Endodermal cell (in vitro differentiated cells): ENCODE data around the gene COL18A1. TPM values are rescaled to one million over a fixed set of nuclear protein-coding genes. Genes with fewer than 3 reads are reported as not detected.
A peak's percentile ranks its signal among the peaks of the same experiment; 100 is the strongest.

Source experiments
- DNase-seq: peaks from one replicate; pipeline ENCODE4 v3.0.0-alpha.2; 2017
- H3K27ac ChIP-seq: 2 replicates; pipeline ENCODE4 v1.5.1; 2013; ENCODE audit warnings: mild to moderate bottlenecking, low read depth, low read length, moderate library complexity
- H3K27me3 ChIP-seq: 2 replicates; pipeline ENCODE4 v1.6.1; 2013; ENCODE audit warnings: mild to moderate bottlenecking, low read length, moderate library complexity; ENCODE audit not compliant: insufficient read depth, control insufficient read depth, poor library complexity, severe bottlenecking
- H3K36me3 ChIP-seq: 2 replicates; pipeline ENCODE4 v1.7.0; 2013; ENCODE audit warnings: mild to moderate bottlenecking, low read length, moderate library complexity; ENCODE audit not compliant: control insufficient read depth, insufficient read depth
- H3K4me1 ChIP-seq: one replicate; pipeline ENCODE4 v1.7.0; 2013; ENCODE audit warnings: low read length; ENCODE audit not compliant: control insufficient read depth, insufficient read depth
- H3K4me3 ChIP-seq: 2 replicates; pipeline ENCODE4 v1.5.1; 2013; ENCODE audit warnings: mild to moderate bottlenecking, low read length, moderate library complexity
- H3K9ac ChIP-seq: 2 replicates; pipeline ENCODE4 v1.6.1; 2013; ENCODE audit warnings: mild to moderate bottlenecking, low read length, moderate library complexity; ENCODE audit not compliant: poor library complexity, severe bottlenecking; ENCODE audit errors: extremely low read depth
- H3K9me3 ChIP-seq: 2 replicates; pipeline ENCODE4 v1.6.1; 2013; ENCODE audit warnings: mild to moderate bottlenecking, low read length, moderate library complexity; ENCODE audit not compliant: control insufficient read depth
- H3K27ac Mint-ChIP-seq: 2 replicates; pipeline ENCODE4 v1.8.0; 2020; ENCODE audit warnings: mixed read lengths
- H3K27me3 Mint-ChIP-seq: 2 replicates; pipeline ENCODE4 v1.8.0; 2021; ENCODE audit warnings: mild to moderate bottlenecking, mixed read lengths; ENCODE audit not compliant: insufficient read depth
- H3K36me3 Mint-ChIP-seq: 2 replicates; pipeline ENCODE4 v1.8.0; 2020; ENCODE audit warnings: low read depth, mixed read lengths
- H3K4me1 Mint-ChIP-seq: 2 replicates; pipeline ENCODE4 v1.8.0; 2020; ENCODE audit warnings: mixed read lengths
- H3K4me3 Mint-ChIP-seq: 2 replicates; pipeline ENCODE4 v1.8.0; 2020; ENCODE audit warnings: mild to moderate bottlenecking, moderate library complexity, mixed read lengths
- H3K9me3 Mint-ChIP-seq: 2 replicates; pipeline ENCODE4 v1.8.0; 2020; ENCODE audit warnings: mild to moderate bottlenecking, mixed read lengths
- WGBS, 2 experiments: methylation state at CpG; one replicate each; pipeline versions ENCODE4 v1.1.5 to v1.1.7; 2013; ENCODE audit warnings: missing lambda C conversion rate in 2 of 2, mixed read lengths in 1 of 2; ENCODE audit not compliant: insufficient coverage in 1 of 2, insufficient read length in 1 of 2; 5-methylcytosine and 5-hydroxymethylcytosine counted together
- total RNA-seq, 2 donors: library from RNA; stranded (reverse); fragmentation: NEBNext Ultra II Directional in 1 of 2; extraction: Animal tissue kit (Norgen Biotek cat#: 25700) in 1 of 2; gene quantifications; 2 replicates in 1 of 2; 3 replicates in 1 of 2; pipeline ENCODE4 v1.2.1, GENCODE V29; 2021
- TF ChIP-seq, protein P1 (sequence below): fragments of 200-600 bp; sonication (generic); conservative IDR thresholded peaks from 2 replicates; pipeline ENCODE4 v1.5.0; 2021; ENCODE audit warnings: antibody characterized with exemption, mild to moderate bottlenecking

The COL18A1 gene
- total RNA-seq, 2 donors from 2014 or later: 332 to 398 TPM

DNA sequence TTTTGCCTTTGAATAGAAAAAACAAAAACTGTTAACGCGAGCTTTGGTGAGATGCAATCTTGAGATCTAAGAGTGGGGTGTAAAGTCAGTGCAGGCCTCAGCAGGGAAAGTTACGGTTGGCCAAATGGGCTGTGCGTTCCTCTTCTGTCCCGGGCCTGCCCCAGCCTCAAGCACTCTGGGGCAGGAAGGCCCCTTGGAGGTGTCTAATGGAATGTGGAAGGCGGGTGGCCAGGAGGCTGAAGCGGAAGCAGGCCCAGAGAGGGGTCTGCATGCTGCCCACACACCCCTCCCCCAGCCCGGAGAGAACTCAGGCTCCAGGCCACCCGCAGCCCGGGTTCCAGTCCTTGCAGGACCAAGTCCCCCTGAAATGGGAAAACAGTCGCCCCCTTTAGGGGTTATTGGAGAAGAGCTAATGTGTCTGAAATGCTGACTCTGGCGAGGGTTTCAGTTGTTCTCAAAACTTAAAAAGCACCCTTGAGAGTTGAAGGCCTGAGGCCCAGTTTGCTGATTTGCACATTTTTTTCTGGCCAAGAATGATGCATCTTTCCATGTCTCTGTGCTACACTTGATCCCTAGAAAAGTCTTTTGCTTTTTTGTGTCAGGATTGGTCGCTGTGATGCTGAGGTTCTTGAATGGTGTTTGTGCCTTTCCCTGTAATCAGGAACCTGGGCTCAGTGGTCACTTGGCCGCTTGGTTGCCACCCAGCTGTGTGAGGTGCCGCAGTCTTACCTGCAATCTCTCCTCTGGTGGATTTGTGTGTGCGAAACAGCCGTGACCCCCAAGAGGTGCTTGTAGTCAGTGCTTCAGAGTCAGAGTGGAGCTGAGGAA is 2.0 kb downstream of the COL18A1 start:
- Mint-ChIP-seq H3K27ac (peak overlapping the region; percentile 94), H3K36me3 (peaks cover 23% of the 10 kb centered on the region), H3K9me3 (peaks cover under 1% of the 10 kb centered on the region), H3K27me3 (peaks cover 18% of the 10 kb centered on the region), H3K4me3 (peak overlapping the region; percentile 72), H3K4me1 (peaks cover 51% of the 10 kb centered on the region)
- H3K9me3 ChIP-seq: no peaks in the 10 kb centered on the region
- peak overlapping the region; percentile 95 for H3K4me3 ChIP-seq
- peak; percentile 91 for DNase-seq
- 29 to 43% methylated on average over 9 to 15 of the region's 17 CpGs for WGBS, 2 experiments
- TF ChIP-seq, protein P1, sequence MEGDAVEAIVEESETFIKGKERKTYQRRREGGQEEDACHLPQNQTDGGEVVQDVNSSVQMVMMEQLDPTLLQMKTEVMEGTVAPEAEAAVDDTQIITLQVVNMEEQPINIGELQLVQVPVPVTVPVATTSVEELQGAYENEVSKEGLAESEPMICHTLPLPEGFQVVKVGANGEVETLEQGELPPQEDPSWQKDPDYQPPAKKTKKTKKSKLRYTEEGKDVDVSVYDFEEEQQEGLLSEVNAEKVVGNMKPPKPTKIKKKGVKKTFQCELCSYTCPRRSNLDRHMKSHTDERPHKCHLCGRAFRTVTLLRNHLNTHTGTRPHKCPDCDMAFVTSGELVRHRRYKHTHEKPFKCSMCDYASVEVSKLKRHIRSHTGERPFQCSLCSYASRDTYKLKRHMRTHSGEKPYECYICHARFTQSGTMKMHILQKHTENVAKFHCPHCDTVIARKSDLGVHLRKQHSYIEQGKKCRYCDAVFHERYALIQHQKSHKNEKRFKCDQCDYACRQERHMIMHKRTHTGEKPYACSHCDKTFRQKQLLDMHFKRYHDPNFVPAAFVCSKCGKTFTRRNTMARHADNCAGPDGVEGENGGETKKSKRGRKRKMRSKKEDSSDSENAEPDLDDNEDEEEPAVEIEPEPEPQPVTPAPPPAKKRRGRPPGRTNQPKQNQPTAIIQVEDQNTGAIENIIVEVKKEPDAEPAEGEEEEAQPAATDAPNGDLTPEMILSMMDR: peak; percentile 55
- H3K27me3 ChIP-seq: peaks cover 3% of the 10 kb centered on the region
- H3K36me3 ChIP-seq: peaks cover 37% of the 10 kb centered on the region
- H3K9ac ChIP-seq: peak overlapping the region; percentile 92
- H3K27ac ChIP-seq: peak overlapping the region; percentile 91
- H3K4me1 ChIP-seq: peaks cover 12% of the 10 kb centered on the region

DNA sequence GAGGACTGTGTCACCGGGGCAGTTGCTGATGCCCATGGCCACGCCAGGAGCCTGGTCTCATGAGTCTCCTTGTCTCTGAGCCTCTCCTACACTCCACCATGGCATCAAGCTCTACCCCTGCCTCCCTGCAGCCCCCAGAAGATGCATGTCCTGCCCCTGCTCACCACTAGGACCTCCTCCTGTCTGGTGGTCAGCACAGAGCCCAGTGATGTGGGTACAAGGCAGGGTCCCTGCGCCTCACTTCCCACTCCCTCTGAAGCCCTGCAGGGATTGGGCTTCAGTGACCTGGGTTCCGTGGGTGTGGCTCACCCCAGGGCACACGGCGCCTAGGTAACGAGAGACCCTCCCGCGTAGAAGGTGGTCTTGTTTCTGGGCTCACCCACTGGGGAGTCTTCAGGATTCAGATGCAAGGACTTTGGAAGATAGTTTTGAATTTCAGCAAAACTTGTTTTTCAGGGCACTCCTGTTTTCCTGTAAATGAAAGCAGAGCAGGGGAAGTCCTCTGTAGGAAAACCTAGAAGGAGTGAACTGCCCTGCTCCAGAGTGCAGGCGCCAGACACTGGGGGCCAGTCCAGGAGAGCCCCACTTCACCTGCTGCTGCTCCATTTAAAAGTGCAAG is 2.8 kb downstream of the COL18A1 start:
- Histone ChIP-seq H3K4me1 (peaks cover 12% of the 10 kb centered on the region), H3K36me3 (peaks cover 37% of the 10 kb centered on the region), H3K4me3 (peak overlapping the region; percentile 95), H3K27ac (no peak overlapping the region), H3K9me3 (no peaks in the 10 kb centered on the region), H3K27me3 (peaks cover 3% of the 10 kb centered on the region), H3K9ac (peak overlapping the region; percentile 92)
- Mint-ChIP-seq H3K4me3 (peak overlapping the region; percentile 72), H3K9me3 (no peaks in the 10 kb centered on the region), H3K4me1 (peaks cover 55% of the 10 kb centered on the region), H3K27me3 (peaks cover 12% of the 10 kb centered on the region), H3K36me3 (peaks cover 24% of the 10 kb centered on the region), H3K27ac (peak overlapping the region; percentile 94)
- TF ChIP-seq, protein P1: peak; percentile 61
- WGBS, 2 experiments: 86 to 89% methylated on average over 9 to 10 of the region's 10 CpGs
- peak; percentile 73 for DNase-seq

DNA sequence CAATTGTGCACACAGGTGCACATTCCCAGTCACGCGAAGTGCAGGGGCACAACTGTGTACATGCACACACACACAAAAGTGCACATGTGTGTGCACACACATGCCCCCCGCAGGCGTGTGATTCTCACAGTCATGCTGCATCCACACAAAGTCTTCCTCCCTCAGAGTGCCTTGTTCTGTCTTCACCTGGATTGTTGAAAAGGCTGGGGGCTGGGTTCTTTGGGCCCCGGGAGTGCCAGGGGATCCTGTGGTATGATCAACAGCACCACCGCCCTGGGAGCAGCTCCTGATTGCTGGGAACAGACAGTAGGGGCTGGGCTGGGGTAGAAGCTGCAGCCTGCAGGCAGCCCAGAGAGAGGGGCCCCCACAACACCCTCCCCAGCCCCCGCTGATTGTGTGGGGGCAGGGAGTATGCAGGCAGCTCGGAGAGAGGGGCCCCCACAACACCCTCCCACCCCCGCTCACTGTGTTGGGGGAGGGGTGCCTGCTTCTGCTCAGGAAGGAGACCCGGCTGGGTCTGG is 3.4 kb downstream of the COL18A1 start:
- peak overlapping the region; percentile 72 for H3K4me3 Mint-ChIP-seq
- no peak overlapping the region for H3K27ac ChIP-seq
- peaks cover 60% of the 10 kb centered on the region for H3K4me1 Mint-ChIP-seq
- 76 to 89% methylated on average over 3 to 8 of the region's 10 CpGs for WGBS, 2 experiments
- no peaks in the 10 kb centered on the region for H3K9me3 ChIP-seq
- H3K4me1 ChIP-seq: peaks cover 17% of the 10 kb centered on the region
- TF ChIP-seq, protein P1: no peak
- H3K9ac ChIP-seq: no peak overlapping the region
- peaks cover 37% of the 10 kb centered on the region for H3K36me3 ChIP-seq
- peaks cover 26% of the 10 kb centered on the region for H3K36me3 Mint-ChIP-seq
- peaks cover under 1% of the 10 kb centered on the region for H3K27me3 ChIP-seq
- no peaks in the 10 kb centered on the region for H3K9me3 Mint-ChIP-seq
- peak overlapping the region; percentile 95 for H3K4me3 ChIP-seq
- H3K27ac Mint-ChIP-seq: peak overlapping the region; percentile 52
- peak; percentile 71 for DNase-seq
- peaks cover 8% of the 10 kb centered on the region for H3K27me3 Mint-ChIP-seq
